Suppressor macrophage treated with lipopolysaccharide for 1 hour (primary cell): ENCODE measurements around the gene ADAMTS12.

Experiments used
- DNase-seq, 3 donors: peaks; one replicate each; pipeline ENCODE4 v3.0.0-alpha.2; 2020 to 2022

Gene ADAMTS12

GRCh38 chr5:33840927-33841547 is 50.8 kb downstream of the ADAMTS12 start:
- DNase-seq = no peak

GRCh38 chr5:33837301-33837700 is 54.5 kb downstream of the ADAMTS12 start:
- DNase-seq = no peak

GRCh38 chr5:33834334-33834733 is 57.5 kb downstream of the ADAMTS12 start:
- no peak for DNase-seq

GRCh38 chr5:33833237-33833575 is 58.6 kb downstream of the ADAMTS12 start:
- DNase-seq = no peak

- no peak for DNase-seq
These were observed 59.2 kb downstream of the ADAMTS12 start for GRCh38 chr5:33832404-33833236.

- no peak for DNase-seq
These were observed 60.7 kb downstream of the ADAMTS12 start for GRCh38 chr5:33831041-33831440.

- no peak for DNase-seq
These were observed 62.4 kb downstream of the ADAMTS12 start for GRCh38 chr5:33829430-33829829.

GRCh38 chr5:33828626-33829308 is 63.0 kb downstream of the ADAMTS12 start:
- DNase-seq = no peak

- no peak for DNase-seq
These were observed 63.9 kb downstream of the ADAMTS12 start for GRCh38 chr5:33827885-33828284.

- DNase-seq = peak in 1 of 3 donors; percentile 2
These were observed 64.6 kb downstream of the ADAMTS12 start for GRCh38 chr5:33827018-33827707.

- peak in 2 of 3 donors; percentile 1 to 22 for DNase-seq
These were observed 67.1 kb downstream of the ADAMTS12 start for GRCh38 chr5:33824516-33825195.

GRCh38 chr5:33817301-33817700 is 74.5 kb downstream of the ADAMTS12 start:
- DNase-seq = no peak

GRCh38 chr5:33816791-33817190 is 75.0 kb downstream of the ADAMTS12 start:
- DNase-seq = no peak

- DNase-seq = no peak
These were observed 79.0 kb downstream of the ADAMTS12 start for GRCh38 chr5:33812746-33813145.

- no peak for DNase-seq
These were observed 81.2 kb downstream of the ADAMTS12 start for GRCh38 chr5:33810491-33811120.

- no peak for DNase-seq
These were observed 81.9 kb downstream of the ADAMTS12 start for GRCh38 chr5:33809936-33810335.

GRCh38 chr5:33808699-33809098 is 83.1 kb downstream of the ADAMTS12 start:
- DNase-seq = no peak

GRCh38 chr5:33807771-33808170 is 84.0 kb downstream of the ADAMTS12 start:
- no peak for DNase-seq

- DNase-seq = peak; percentile 1 to 38 (median 28)
These were observed 84.9 kb downstream of the ADAMTS12 start for GRCh38 chr5:33806738-33807442.

- no peak for DNase-seq
These were observed 90.5 kb downstream of the ADAMTS12 start for GRCh38 chr5:33801292-33801691.

- DNase-seq = no peak
These were observed 91.4 kb downstream of the ADAMTS12 start for GRCh38 chr5:33800241-33800950.
